GM18909 (cell line): ENCODE measurements around the gene CKMT2.
"Not testable (repeated sequence)": the region's sequence is repeated elsewhere in the genome, so short reads cannot be mapped to it uniquely, and the experiment has no call there.

Experiments
- ATAC-seq: cut with Tn5 transposase; IDR thresholded peaks from one replicate; pipeline ENCODE4 v1.9.1; 2021; ENCODE audit warnings: mild to moderate bottlenecking; ENCODE audit not compliant: unreplicated experiment, poor library complexity

CKMT2 gene

DNA sequence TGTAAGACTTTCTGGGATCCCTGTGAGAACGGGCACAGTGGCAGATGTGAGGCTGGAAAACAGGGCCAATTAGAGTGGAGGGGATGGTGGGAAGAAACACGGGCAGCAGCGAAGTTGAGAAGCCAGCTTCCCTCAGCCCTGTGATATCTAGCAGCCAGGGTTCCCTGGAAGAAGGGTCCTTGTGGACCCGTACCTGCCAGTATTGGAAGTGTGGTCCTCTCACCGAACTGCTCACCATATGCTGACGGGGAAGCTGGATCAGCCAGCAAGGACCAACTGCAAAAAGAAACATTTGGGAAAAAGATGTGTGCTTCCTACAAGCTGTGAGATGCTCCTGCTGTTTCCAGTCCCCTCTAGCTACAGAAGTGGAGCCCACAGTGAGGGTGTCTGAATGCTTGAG is 13.6 kb downstream of the CKMT2 start:
- ATAC-seq, result no peak

DNA sequence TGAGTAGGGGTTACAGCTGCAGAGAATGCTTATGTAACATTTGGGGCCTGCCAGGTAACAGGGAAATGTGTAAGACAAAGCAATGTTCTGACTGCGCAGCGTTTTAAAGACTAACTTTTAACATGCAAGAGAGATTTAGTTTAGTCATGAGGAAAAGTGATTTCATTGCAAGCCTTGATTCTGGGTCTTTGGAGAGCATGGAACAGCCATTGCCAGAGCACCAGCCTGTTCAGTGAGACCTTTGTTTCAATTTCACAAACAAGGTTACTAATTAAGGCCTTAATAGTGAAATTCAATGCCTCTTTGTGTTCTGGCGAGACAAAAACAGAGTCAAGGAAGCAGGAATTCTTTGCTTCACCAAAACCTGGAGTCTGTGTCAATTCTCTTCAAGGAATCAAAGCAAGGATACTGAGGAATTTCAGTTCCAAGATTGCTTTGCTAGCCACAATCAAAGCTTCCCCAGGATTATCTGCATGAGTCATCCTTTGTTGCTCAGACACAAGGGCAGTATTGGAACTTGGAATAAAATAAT is 14.4 kb downstream of the CKMT2 start:
- ATAC-seq, result no peak

DNA sequence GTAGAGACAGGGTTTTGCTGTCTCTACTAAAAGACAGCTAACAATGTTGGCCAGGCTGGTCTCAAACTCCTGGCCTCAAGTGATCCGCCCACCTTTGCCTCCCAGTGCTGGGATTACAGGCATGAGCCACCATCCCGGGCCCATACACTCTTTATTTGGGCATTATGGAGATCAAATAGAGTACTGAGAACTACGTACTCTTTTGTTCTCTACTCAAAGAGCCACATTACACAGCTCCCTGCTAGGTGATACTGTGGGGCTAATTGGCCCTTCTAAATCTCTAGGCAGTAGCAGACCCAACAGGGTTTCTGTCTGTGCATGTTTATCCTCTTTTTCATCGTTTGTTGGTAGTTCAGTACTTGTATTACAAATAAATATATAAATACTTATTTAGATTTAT is 16.1 kb downstream of the CKMT2 start:
- ATAC-seq, result no peak

DNA sequence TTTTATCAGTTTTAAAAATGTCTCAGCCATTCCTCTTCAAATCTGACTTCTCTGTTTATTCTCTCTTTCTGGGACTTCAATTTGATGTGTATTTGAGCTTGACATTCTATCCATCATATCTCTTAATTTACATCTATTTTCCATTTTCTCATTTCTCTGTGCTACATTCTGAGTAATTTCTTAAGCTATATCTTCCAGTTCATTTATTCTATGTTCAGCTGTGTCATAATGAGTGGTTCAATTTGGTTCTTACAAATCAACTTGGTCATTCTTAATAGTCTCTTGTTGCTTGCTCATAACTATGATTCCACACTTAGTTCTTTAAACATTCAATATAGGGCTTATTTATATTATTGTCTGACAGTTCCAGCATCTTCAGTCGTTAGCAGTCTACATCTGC is 16.9 kb downstream of the CKMT2 start:
- no peak for ATAC-seq

DNA sequence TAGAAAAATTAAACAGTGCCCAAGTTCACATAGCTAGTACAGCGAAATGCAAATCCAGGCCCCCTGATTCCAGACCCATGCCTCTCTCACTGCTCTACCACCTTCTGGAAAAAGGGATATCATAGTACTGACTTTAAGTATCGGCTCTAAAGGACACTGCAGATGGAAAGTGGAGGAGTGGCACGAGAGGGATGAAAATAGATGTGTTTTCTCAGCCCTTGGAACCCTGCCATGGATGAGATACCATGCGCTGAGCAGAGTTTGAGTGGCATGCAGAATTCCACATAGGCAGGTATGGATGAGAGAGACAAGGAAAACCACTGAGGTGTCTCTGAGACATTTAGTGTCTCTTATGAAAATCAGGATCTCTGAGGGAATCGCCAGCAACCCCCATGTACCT is 18.8 kb downstream of the CKMT2 start:
- ATAC-seq, result no peak

DNA sequence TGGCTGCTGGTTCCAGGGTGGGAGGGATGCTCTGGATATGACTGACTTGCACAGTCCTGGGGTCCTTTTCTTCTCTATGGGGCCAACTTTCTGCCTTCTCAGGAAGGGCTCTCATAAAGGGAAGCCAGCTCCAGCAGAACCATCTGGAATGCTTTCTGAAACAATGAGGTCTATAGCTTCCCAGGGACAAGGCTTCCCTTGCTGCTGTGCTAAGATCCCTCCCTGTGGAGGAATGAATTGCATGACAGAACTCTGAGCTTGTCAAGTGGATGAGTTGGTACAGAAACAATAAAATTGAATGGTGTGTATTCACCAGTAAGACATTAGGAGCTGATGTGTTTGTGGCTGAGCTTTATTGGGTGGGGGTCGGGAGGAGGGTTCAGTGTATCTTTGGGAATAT is 19.8 kb downstream of the CKMT2 start:
- no peak for ATAC-seq

DNA sequence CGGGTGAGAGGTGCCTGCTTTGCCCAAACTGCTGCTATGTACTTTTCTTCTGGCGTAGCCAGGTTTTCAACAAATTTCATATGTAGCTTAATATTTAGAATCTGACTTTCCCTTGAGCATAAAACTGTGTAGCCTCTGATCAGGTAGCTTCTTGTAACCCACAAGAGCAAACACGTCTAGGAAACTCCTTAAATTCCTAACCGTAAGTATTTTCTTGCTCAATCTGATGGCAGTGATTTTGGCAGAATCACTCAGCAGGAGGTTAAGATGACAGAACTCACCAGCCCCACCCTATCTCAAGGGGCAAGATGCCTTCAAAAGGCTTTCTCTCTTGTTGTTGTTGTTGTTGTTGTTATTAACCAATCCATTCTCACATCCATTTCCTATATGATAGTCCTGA is 20.8 kb downstream of the CKMT2 start:
- no peak for ATAC-seq

DNA sequence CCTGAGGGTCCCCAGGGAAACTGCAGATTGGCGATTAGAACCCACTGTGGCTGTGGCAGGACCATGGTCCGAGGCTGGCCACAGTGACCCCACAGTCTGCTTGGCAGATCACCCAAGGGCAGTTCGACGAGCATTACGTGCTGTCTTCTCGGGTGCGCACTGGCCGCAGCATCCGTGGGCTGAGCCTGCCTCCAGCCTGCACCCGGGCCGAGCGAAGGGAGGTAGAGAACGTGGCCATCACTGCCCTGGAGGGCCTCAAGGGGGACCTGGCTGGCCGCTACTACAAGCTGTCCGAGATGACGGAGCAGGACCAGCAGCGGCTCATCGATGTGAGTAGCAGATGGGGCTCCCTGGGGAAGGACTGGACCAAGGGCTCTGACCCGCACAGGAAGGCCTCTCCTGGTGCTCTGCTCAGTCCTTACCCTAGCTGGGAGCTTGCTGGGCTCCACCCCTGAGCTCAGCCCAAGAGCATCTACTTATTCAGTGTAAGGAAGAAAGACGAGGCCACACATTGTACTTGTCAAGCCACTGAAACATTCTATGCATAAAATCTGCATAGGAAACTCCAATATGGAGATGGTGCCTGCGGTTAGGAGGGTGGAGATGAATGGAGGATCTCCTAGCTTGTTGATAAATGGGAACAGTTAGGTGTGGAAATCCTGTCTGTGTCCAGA is 21.9 kb downstream of the CKMT2 start:
- ATAC-seq, result no peak

DNA sequence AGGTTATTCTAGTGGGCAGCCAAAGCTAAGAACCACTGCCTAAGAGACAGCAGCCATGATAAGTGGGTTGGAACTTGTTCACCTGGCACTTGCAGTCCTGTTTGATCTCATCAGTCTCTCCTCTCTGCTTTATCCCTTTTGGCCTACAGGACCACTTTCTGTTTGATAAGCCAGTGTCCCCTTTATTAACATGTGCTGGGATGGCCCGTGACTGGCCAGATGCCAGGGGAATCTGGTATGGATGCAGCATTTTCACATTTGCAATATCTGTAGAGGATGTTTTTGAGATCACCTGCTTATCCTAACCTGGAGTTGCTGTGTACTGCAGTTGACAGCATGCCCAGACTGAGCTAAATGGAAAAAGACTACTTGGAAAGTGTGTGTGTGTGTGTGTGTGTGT is 23.6 kb downstream of the CKMT2 start:
- no peak for ATAC-seq

DNA sequence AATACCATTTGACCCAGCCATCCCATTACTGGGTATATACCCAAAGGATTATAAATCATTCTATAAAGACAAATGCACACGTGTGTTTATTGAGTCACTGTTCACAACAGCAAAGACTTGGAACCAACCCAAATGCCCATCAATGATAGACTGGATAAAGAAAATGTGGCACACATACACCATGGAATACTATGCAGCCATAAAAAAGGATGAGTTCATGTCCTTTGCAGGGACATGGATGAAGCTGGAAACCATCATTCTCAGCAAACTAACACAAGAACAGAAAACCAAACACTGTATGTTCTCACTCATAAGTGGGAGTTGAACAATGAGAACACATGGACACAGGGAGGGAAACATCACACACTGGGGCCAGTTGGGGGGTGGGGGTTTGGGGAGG is 29.7 kb downstream of the CKMT2 start:
- not testable (repeated sequence) for ATAC-seq

DNA sequence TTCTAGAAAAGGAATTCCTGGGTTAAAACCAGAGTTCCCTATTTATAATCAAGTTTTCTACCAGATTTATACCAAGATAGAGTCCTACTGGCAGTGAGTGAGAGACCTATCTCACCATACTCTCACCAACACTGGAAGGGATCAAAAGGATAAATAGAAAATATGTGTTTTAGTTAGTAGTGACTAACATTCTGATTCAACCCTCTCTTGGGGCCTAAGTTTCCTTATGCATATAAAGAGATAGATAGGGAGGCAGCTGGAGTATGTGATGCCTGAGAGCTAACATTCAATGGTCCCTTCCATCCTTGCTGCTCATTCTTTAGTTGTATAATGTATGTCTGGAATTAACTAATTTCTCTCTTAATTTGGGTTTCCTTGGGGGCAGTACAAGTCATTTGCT is 32.0 kb downstream of the CKMT2 start:
- no peak for ATAC-seq

DNA sequence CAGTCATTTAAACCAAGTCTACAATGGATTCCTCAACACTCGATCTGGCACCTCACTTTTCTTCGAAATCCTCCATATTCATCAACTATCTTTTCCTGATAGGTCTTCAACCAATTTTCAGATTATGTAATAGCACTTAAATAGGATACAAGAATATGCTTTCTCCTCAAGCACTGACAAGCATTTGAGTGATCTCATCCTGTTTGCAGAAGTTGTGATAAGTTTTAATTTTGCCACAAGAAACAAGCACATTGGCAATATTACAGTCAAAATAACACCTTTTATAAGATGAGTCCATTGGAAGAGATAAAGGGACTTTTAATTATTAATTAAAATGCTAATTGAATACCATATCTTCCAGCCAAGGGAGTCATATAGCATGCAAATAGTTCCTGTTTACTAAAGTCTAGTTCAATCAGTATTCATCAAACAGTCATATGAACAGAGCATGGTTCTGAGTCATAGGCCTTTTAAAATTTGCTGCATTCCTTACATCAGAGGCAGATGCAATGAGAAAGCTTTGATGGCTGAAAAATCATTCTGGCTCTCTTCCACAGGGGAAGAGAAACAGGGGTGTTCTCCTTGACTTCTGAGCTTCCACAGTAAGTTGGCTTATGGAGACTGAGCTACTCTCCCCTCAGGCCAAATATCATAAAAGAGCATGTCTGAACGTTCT is 35.5 kb downstream of the CKMT2 start:
- ATAC-seq, result no peak

DNA sequence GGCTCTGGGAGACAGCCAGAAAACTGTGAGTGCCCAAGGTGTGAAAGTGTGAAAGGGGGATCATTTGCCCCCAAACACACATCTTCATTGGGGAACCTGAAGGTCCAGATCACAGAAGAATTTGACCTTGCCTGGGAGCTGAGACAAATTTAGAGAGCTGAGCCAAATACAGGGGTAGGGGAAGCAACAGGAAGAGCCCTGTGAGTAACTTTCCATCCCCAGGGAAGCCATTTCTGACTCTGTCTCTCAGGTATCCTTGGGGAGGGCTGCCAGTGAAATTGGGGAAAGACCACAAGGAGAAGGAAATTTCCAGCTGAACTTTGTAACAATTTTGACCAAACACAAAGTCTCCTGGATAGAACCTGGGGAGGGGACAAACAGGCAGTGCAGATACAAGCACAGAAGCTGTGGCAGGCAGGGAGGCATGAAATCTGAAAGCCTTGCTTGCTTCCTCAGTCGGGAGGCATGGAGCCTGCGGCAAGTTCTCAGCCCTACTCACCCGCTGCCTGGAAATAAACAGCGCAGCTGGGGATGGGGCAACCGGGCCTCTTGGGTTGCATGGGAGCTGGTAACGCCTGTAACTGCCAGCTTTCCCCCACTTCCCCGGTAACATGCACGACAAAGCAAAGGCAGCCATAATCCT is 36.8 kb downstream of the CKMT2 start:
- no peak for ATAC-seq

DNA sequence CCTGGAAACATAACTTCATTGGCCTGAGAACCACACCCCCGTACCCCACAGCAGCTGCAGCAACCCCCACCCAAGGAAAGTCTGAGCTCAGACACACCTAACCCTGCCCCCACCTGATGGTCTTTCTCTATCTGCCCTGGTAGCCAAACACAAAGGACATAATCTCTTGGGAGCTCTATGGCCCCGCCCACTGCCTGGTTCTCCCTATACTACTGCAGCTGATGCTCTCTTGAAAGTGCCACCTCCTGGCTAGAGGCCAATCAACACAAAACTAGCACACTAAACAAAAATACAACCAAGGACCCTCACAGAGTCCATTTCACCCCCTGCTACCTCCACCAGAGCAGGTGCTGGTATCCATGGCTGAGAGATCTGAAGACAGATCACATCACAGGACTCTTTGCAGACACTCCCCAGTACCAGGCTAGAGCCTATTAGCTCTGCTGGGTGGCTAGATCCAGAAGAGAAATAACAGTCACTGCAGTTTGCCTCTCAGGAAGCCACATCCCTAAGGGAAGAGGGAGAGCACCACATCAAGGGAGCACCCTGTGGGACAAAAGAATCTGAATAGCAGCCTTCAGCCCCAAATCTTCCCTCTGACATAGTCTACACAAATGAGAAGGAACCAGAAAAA is 37.4 kb downstream of the CKMT2 start:
- ATAC-seq, result not testable (repeated sequence)

DNA sequence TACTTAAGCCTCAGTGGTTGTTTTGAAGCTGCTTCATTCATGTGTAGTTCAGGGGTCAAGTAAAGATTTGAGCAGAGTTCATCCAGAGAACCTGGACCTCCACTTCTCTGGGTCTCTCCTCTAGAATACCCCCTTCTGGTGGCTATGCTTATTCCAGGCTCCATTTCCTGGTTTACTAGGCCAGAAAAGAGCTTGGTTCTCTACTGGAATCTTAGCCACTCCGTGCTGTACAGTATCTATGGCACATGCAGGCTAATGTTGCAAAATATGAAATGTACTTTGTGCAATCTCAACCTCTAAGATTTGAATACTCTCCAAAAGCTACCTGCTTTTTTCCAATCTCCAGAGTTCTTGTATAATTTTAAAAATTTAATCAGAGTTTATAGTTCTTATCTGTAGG is 50.9 kb downstream of the CKMT2 start:
- no peak for ATAC-seq

DNA sequence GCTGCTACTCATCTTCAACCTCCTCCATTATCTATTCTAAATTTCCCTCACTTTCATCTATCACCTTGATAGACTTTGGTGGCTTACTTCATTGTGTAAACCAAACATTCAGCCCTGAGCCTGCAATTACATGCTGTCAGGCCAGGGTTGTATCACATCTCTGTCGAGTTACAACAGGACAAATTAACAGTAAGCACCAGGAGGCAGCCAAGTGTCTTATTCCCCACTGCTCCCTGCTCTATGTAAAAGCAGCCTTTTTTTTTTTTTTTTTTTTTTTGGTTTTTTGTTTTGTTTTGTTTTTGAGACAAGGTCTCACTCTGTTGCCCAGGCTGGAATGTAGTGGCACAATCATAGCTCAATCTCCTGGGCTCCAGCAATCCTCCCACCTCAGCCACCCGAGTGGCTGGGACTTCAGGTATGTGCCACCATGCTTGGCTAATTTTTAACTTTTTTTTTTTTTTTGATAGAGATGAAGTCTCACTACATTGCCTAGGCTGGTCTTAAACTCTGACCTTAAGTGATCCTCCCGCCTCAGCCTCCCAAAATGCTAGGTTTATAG is 53.0 kb downstream of the CKMT2 start:
- no peak for ATAC-seq

DNA sequence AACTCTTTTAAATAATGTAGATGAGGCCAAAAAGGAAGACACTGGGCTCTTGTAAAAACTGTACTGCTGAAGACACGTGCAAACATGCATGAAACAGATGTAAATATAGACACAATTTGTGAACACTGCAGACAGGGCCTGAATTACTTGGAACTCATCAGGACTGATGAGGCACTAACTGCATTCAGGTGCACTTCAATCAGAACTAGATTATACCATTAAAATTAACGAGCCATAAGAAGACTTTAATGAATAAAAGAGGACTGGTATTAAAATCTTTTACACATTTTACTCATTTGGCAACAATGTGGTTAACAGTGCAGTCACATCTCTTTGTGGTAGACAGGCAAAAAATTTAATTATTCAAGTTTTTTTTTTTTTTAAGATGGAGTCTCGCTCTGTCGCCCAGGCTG is 54.9 kb downstream of the CKMT2 start:
- no peak for ATAC-seq

DNA sequence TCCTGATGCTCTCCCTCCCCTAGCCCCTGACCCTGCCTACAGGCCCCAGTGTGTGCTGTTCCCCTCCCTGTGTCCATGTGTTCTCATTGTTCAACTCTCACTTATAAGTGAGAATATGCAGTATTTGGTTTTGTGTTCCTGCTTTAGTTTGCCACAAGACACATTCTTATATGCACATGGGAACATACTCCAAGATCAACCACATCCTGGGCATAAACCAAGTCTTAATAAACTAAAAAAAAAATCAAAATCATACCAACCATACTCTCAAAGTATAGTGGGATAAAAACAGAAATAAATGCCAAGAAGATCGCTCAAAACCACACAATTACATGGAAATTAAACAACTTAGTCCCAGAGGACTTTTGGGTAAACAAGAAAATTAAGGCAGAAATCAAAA is 57.0 kb downstream of the CKMT2 start:
- ATAC-seq, result no peak

DNA sequence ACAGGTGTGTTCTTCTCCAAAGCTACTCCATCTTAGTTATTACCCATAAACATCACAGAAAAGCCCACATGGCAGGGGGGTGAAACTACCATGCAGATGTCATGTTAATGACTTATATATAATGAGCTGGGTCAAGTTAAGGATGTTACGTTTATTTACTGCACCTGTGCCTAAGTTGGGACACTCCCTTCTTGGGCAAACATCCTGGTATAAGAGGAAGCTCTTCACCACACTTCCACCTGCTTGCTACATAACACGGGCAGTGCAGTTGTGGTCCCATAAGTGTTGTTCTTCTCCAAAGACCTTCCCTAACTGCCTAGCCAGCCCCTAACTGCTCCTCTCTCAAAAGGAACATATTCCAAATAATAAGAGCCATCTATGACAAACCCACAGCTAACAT is 59.0 kb downstream of the CKMT2 start:
- ATAC-seq, result no peak

DNA sequence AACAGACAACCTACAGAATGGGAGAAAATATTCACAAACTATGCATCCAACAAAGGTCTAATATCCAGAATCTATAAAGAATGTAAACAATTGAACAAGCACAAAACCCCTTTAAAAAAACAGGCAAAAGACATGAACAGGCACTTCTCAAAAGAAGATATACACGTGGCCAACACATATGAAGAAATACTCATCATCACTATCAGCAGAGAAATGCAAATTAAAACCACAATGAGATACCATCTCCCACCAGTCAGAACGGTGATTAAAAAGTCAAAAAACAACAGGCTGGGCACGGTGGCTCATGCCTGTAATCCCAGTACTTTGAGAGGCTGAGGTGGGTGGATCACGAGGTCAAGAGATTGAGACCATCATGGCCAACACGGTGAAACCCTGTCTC is 60.9 kb downstream of the CKMT2 start:
- ATAC-seq, result not testable (repeated sequence)

DNA sequence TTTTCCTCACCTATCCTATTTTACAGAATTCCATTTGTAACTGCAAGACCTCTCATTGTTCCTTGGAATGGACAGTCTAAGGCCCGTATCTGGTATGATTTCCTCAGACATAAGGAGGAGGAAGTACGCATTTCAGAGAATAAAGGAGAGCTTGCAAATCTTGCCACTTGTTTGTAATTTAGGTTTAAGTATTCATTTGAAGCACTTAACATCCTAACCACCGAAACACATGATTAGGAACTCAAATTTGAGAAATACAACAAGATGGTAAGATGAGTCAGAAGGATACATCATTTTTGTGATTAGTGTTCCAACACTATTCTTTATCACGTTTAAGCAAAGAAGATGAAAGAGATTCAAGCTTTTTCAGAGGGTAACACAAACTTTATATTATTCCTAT is 64.4 kb downstream of the CKMT2 start:
- no peak for ATAC-seq
